HAP-1 (cell line): Measurements from ENCODE around the gene DHX58.

ENCODE experiments used
- DNase-seq, 2 experiments: peaks; one replicate each; pipeline ENCODE4 v3.0.0-alpha.2; 2016 to 2020; ENCODE audit warnings: low spot score in 2 of 2
- H3K27me3 ChIP-seq: fragments of 250-450 bp; sonication (Bioruptor Pico); 2 replicates; pipeline ENCODE4 v1.5.1; 2020; ENCODE audit warnings: low read depth, mild to moderate bottlenecking, moderate library complexity
- H3K36me3 ChIP-seq: fragments of 250-450 bp; sonication (Bioruptor Pico); replicated peaks from 2 replicates; pipeline ENCODE4 v1.5.1; 2020; ENCODE audit warnings: mild to moderate bottlenecking
- H3K4me1 ChIP-seq: fragments of 250-450 bp; sonication (Bioruptor Pico); 2 replicates; pipeline ENCODE4 v1.5.1; 2020; ENCODE audit warnings: mild to moderate bottlenecking
- H3K4me3 ChIP-seq: fragments of 250-450 bp; sonication (Bioruptor Pico); 2 replicates; pipeline ENCODE4 v1.5.1; 2020; ENCODE audit warnings: mild to moderate bottlenecking, moderate library complexity
- H3K9me3 ChIP-seq: fragments of 250-450 bp; sonication (Bioruptor Pico); 2 replicates; pipeline ENCODE4 v1.5.1; 2020; ENCODE audit warnings: mild to moderate bottlenecking, moderate library complexity
- in situ Hi-C: fragments of 300-500 bp; cut with MboI; formaldehyde crosslinking; loops from 3 replicates; pipeline ENCODE4 v1.14.3; 2020; ENCODE audit warnings: low sequenced_read_pairs, inconsistent platforms, mixed read lengths

The DHX58 gene

DNA sequence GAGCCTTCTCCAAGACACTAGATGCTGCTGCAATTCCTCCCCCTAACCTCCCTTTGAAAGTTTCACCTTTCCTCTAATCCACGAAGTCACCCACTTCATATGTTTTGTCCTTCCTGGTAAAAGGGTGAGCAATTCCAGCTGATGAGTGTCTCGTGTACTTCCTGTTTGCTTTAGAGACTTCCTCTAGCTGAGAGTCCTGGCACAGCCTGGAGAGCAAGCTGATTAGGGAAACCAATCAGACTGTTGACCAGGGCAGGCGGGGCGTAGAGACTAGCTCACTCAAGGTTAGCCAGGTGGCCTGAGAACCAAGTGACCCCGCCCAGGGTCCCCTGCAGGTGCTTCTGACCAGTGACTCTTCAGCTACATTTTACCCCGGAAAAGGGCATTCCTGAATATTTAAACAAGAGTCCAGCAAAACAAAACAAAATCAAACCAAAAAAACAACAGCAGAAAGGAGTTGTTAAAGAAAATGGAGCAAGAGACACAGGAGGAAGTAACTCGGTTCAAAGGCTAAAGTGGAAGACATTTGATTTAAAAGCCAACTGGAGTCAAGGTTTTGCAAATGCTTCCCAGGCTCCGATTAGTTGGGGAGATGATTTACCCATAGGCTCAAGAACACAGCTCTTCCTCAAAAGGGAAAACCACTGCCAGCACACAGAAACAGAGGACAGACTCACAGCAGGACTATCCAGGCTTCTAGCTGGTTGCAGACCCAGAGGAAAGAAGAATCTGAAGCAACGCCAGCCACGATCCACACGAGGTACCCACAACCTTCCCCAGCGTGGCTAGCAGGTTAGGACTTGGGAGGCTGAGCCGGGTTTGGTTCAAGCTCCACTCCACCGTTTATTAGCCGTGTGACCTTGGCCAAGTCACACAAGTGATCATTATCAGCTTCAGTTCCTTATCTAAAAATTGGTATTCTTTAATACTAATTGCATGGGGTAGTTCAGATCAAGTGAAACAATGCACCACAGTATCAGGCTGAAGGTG, 23.4 kb upstream of the DHX58 start:
- peaks cover 13% of the 10 kb centered on the region for H3K36me3 ChIP-seq
- no peaks in the 10 kb centered on the region for H3K9me3 ChIP-seq
- in situ Hi-C loops: no loop called here
- no peak for DNase-seq
- H3K4me3 ChIP-seq: no peak overlapping the region
- no peaks in the 10 kb centered on the region for H3K4me1 ChIP-seq
- H3K27me3 ChIP-seq: no peaks in the 10 kb centered on the region

DNA sequence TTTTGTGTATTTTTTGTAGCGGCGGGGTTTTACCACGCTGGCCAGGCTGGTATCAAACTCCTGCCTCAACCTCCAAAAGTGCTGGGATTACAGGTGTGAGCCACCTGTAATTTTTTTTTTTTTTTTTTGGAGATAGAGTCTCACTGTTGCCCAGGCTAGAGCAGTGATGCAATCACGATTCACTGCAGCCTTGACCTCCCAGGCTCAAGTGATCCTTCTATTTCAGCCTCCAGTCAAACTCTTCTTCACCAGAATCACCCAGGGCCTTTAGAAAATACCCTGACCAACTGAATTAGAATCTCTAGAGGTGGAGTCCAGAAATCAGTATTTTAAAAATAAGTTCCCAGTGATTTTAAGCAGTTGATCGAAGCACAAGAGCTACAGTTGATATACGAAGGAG, 22.6 kb upstream of the DHX58 start:
- Histone ChIP-seq H3K27me3 (no peaks in the 10 kb centered on the region), H3K9me3 (no peaks in the 10 kb centered on the region), H3K4me3 (no peak overlapping the region), H3K36me3 (peaks cover 15% of the 10 kb centered on the region), H3K4me1 (no peaks in the 10 kb centered on the region)
- DNase-seq: no peak
- in situ Hi-C loops: no loop called here

DNA sequence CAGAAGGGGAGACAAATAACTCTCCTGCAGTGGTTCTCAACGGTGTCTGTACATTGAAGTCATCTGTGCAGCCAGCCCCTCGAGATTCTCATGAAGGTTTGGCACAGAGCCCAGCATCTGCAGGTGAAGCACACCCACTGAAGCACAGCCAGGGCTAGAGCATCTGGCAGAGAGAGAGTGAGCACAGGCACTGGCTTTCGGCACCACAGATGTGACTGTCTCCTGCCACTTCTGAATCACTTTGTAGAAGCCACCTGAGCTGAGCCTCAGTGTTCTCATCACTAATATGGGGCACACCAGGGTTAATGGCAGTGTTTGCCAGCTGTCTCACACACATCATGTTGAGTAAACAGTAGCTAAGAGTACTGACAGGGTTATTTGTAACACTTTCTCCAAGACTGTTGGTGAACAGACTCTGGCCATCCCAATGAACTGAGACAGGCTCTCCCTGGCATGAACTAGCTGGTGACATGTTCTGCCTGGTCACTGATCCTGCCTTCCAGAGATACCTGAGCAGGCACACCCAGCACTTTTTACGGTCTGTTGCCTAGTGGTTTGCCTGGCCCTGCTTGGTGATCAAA, 21.0 kb upstream of the DHX58 start:
- Histone ChIP-seq H3K27me3 (no peaks in the 10 kb centered on the region), H3K9me3 (no peaks in the 10 kb centered on the region), H3K4me1 (no peaks in the 10 kb centered on the region), H3K4me3 (no peak overlapping the region), H3K36me3 (peaks cover 31% of the 10 kb centered on the region)
- DNase-seq: no peak
- in situ Hi-C loops: no loop called here

DNA sequence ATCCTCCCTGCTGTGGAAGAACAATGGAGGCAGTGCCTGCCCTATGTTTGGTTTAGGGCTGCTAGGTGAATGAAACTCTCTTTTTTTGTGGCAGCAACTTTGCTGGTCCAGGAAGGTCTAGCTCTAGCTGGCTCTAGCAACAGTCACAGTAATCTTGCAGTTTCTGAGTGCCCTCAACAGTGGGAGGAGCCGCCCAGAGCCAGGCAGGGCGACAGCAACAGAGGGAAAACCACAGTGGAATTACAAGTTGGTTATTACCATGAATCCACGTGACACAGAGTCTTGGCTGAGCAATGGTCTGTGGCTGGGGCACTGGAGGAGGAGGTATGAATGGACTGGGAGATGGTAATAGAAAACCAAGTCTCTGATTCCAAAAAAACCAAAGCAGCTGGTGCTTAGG, 20.4 kb upstream of the DHX58 start:
- in situ Hi-C loops: no loop called here
- H3K27me3 ChIP-seq: no peaks in the 10 kb centered on the region
- H3K4me3 ChIP-seq: no peak overlapping the region
- DNase-seq: no peak
- no peaks in the 10 kb centered on the region for H3K4me1 ChIP-seq
- H3K9me3 ChIP-seq: no peaks in the 10 kb centered on the region
- H3K36me3 ChIP-seq: peaks cover 37% of the 10 kb centered on the region

DNA sequence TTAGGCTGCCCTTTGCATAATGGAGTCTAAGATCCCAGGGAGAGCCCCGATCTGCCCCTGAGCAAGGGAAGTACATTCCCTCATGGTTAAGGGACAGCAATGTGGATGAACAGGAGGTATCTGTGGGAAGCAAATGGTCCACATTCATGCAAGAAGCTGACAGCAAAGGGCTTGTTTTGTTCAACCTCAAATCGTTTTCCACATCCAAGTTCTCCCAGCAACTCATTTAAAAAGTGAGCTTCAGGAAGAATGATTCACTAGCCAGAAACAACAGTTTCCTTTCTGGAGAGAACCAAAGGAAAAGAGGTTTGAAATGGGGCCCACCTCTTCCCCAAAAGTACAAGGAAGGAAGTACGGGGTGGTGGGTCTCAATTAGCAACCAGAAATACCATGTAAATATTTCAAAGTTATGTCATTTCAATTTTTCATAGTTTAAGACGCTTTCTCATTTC, 19.5 kb upstream of the DHX58 start:
- Histone ChIP-seq H3K27me3 (no peaks in the 10 kb centered on the region), H3K4me3 (no peak overlapping the region), H3K36me3 (peaks cover 41% of the 10 kb centered on the region), H3K9me3 (no peaks in the 10 kb centered on the region), H3K4me1 (no peaks in the 10 kb centered on the region)
- DNase-seq: no peak
- in situ Hi-C loops: no loop called here

DNA sequence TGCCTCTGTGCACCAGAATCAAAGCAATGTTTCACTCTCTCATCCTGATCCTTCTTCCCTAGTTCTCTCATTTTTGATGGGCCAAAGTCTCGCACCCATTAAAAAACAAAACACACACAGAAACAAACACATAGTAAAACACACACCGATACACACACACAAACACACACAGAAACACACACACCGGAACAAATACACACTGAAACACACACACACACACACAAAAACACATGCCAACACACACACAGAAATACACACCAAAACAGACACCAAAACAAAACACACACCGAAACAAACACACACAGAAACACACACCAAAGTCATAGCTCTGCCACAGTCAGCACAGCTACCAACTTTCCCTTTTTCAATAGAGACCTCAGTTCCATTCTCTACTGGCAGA, 18.7 kb upstream of the DHX58 start:
- in situ Hi-C loops: no loop called here
- Histone ChIP-seq H3K4me1 (no peaks in the 10 kb centered on the region), H3K36me3 (peaks cover 44% of the 10 kb centered on the region), H3K27me3 (no peaks in the 10 kb centered on the region), H3K9me3 (no peaks in the 10 kb centered on the region), H3K4me3 (no peak overlapping the region)
- no peak for DNase-seq

DNA sequence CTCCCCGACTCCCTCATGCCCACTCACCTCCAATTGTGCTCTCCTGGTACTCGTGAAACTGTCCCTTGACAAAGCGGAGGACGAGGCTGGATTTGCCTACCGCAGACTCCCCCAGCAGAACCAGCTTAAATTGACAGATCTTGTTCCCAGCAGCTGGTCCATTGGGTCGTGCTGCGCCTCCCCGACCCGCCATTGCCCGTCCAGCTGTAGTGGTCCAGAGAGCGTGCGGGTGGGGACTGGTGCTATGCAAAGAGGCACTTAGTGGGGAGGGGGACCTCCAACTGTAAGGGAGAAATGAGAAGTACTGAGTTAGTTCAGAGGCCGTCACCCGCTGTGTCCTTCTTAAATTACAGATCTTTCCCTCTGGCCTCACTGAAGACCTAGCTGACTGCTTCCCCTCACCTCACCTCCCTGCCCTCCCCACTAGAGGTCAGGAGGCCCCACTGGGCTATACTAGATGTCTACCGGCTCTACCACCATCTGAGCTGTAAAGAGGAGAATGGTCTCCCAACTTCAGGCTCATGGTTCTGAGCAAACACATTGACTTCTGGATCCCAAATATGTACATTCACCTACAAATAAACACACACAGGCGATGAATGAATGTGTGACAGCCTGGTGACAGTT, 17.9 kb upstream of the DHX58 start:
- in situ Hi-C loops: no loop called here
- Histone ChIP-seq H3K4me3 (no peak overlapping the region), H3K9me3 (no peaks in the 10 kb centered on the region), H3K36me3 (peaks cover 44% of the 10 kb centered on the region), H3K4me1 (no peaks in the 10 kb centered on the region), H3K27me3 (no peaks in the 10 kb centered on the region)
- DNase-seq: no peak

DNA sequence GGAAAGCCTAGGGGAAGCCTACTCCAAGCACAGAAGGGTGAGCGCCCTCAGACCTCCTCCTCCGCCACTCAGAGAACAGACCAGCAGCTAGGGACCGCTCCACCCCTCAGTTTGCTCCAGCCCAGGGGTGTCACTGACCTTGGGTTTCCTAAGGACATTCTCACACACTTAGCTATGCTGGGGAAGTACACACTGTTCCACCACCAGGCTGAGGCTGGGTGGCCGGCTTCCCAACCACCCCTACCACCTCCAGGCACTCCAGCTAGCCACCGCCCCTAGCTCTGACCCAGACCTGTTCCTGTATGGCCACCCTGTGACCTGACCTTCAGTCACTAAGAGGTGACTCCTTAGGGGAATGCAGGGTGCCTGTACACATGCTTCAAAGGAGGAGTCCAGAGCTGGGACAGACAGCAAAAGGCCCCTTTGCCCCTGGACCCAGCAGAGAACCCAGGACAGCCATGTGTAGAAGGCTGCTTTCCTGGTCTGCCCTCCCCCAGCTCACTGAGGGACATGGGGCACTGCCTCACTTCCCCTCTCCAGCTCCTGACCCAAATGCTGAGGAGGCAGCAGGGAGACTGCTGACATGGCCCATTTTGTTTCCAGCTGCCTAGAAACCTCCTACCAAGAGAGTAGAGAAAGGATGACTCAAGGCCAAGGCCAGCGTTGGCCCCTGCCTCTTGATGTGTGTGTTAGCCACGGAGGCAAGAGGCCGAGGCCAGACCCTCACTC, 16.8 kb upstream of the DHX58 start:
- Histone ChIP-seq H3K27me3 (no peaks in the 10 kb centered on the region), H3K4me3 (no peak overlapping the region), H3K9me3 (no peaks in the 10 kb centered on the region), H3K4me1 (no peaks in the 10 kb centered on the region), H3K36me3 (peaks cover 50% of the 10 kb centered on the region)
- in situ Hi-C loops: no loop called here
- no peak for DNase-seq

DNA sequence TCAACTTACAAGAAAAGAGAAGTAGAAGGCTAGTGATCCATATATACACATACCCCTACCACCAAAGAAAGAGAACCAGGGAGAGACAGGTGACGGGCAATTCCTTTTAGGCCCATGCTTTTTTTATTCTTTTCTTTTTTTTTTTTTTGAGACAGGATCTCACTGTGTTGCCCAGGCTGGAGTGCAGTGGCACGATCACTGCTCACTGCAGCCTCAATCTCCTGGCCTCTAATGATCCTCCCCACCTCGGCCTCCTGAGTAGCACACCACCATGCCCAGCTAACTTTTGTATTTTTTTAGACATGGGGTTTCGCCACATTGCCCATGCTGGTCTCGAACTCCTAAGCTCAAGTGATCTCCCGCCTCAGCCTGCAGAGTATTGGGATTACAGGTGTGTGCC, 14.9 kb upstream of the DHX58 start:
- H3K4me1 ChIP-seq: no peaks in the 10 kb centered on the region
- DNase-seq: no peak
- in situ Hi-C loops: no loop called here
- H3K9me3 ChIP-seq: no peaks in the 10 kb centered on the region
- no peak overlapping the region for H3K4me3 ChIP-seq
- H3K36me3 ChIP-seq: peaks cover 50% of the 10 kb centered on the region
- no peaks in the 10 kb centered on the region for H3K27me3 ChIP-seq

DNA sequence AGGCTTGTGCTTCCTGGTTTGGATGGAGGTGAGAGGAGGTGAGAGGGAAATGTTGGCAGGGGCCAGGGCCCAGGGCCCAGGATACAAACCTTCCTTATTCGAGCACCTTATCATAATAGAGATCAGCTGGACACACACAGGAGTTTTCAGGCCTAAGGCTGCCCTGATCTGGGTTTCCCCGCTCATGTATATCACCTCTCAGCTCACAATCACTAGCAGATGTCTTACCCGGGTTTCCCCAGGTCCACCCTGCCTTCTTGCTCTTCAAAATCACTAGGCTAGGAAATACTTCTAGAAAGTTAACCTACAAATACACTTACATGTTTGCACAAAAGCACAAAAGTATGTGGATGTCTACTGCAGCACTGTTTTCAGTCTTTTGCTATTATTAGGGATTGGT, 14.3 kb upstream of the DHX58 start:
- no peak overlapping the region for H3K4me3 ChIP-seq
- DNase-seq: no peak
- H3K4me1 ChIP-seq: no peaks in the 10 kb centered on the region
- H3K27me3 ChIP-seq: no peaks in the 10 kb centered on the region
- H3K9me3 ChIP-seq: no peaks in the 10 kb centered on the region
- peaks cover 50% of the 10 kb centered on the region for H3K36me3 ChIP-seq
- in situ Hi-C loops: no loop called here

DNA sequence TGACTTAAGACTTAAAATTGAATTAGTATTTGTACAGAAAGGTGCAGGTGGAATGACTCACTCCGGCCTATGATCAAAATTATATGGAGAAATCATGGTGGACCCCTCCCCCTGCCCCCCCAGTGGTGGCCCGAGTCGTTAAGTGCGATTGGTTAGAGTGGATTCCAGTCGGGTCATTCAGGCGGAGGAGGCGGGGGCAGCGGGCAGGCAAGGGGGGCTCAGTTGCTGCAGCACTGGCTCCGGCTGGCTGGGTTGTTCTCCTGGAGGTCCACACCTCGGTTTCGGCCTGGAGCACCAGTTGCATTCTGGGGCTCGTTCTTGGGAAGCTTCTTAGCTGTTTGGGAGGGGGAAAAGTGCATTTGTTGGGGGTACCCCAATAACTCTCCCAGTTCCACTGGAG, 13.1 kb upstream of the DHX58 start:
- no peaks in the 10 kb centered on the region for H3K27me3 ChIP-seq
- DNase-seq: no peak
- H3K36me3 ChIP-seq: peaks cover 50% of the 10 kb centered on the region
- in situ Hi-C loops: no loop called here
- H3K9me3 ChIP-seq: no peaks in the 10 kb centered on the region
- H3K4me3 ChIP-seq: no peak overlapping the region
- peaks cover 3% of the 10 kb centered on the region for H3K4me1 ChIP-seq

DNA sequence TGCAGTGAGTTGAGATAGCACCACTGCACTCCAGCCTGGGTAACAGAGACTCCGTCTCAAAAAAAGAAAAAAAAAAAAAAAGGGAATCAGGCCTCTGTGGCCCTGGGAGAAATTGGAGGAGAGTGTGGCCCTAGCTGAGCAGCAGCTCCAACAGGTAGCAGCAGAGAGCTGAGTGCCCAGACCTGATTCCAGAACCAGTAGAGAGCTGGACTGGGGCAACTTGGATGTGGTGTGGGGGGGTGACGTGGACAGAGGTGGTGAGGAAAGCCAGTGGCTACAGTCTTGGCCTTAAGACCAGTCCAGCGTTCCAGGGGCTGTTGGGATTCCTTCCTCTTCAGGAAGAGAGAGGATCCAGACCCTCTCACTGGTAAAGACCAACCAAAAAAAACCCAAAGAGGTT, 11.7 kb upstream of the DHX58 start:
- no peaks in the 10 kb centered on the region for H3K27me3 ChIP-seq
- no peaks in the 10 kb centered on the region for H3K9me3 ChIP-seq
- H3K4me1 ChIP-seq: peaks cover 3% of the 10 kb centered on the region
- in situ Hi-C loops: no loop called here
- peaks cover 45% of the 10 kb centered on the region for H3K36me3 ChIP-seq
- H3K4me3 ChIP-seq: no peak overlapping the region
- no peak for DNase-seq

DNA sequence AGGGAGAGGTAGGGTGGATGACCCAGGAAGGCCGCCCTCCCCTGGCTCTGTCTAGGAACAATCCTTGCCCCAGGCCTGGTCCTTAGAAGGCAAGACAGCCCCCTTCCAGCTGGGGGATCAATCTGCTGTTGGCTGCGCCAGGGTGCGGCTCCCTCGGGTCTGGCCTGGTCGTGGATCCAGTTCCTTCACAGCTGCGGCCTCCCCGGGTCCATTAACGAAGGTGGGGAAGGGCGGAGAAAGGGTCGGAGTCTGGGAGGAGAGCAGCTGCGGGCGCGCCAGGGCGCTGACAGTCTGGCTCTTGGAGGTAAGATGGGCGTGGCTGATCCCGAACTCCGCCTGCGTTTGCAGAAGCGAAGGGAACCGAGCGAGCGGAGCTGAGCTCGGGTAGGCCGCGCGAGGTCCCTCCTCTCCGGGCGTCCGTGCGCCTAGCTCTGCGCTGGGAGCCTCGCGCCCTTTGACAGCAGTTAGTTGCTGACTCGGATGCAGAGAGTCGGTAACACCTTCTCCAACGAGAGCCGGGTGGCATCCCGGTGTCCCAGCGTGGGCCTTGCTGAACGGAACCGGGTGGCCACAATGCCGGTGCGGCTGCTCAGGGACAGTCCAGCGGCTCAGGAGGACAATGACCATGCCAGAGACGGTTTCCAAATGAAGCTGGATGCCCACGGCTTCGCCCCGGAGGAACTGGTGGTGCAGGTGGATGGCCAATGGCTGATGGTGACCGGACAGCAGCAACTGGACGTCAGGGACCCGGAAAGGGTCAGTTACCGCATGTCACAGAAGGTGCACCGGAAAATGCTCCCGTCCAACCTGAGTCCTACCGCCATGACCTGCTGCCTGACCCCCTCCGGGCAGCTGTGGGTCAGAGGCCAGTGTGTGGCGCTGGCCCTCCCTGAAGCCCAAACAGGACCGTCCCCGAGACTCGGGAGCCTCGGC, 10.1 kb upstream of the DHX58 start, which contains the start of gene HSPB9:
Gene HSPB9, plus strand, starts transcription at position 434 of the 933 bp plus-strand sequence. Its CDS starts 47 bp downstream, at position 481.
- H3K9me3 ChIP-seq: no peaks in the 10 kb centered on the region
- DNase-seq: no peak
- H3K36me3 ChIP-seq: peaks cover 43% of the 10 kb centered on the region
- in situ Hi-C loops: no loop called here
- H3K27me3 ChIP-seq: no peaks in the 10 kb centered on the region
- H3K4me3 ChIP-seq: no peak within 1 kb of the TSS
- H3K4me1 ChIP-seq: peaks cover 3% of the 10 kb centered on the region
